ENCODE measurements around the gene LRBA.

Gene LRBA

DNA sequence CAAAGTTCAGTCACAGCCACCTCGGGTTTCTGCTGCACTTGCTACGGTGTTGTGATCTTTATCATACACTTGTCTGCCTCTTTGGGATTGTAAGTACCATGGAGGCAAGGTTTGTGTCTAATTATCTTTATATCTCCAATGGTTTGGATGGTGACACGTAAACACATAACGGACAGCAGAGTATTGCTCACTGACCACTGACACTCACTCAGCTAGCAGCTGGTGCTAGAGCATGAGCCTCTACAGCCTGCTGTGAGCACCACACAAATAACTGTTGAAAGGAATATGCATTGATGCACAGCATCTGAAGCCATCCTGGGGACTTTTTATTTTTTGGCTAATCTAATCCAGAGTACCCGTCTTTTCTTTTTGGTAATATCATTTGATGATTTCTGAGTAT lies 780.8 kb downstream of the LRBA start:
- ATAC-seq, result no peak

DNA sequence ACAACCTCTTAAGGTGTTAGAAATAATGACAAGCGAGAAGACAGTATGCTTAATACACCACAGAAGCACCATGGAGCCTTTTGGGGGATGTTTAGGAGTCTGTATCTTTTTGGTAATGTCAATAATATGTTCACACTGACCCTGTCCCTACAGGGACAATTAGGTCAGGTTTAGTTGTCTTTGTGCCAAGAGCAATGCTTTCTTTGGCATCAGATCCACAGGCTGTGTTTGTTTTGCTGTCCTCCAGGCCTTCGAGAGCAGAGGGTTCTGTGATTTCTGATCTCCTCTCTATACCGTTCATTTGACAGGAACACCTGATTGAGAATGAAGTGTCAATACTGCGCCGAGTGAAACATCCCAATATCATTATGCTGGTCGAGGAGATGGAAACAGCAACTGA lies 783.1 kb downstream of the LRBA start:
- ATAC-seq, result no peak

DNA sequence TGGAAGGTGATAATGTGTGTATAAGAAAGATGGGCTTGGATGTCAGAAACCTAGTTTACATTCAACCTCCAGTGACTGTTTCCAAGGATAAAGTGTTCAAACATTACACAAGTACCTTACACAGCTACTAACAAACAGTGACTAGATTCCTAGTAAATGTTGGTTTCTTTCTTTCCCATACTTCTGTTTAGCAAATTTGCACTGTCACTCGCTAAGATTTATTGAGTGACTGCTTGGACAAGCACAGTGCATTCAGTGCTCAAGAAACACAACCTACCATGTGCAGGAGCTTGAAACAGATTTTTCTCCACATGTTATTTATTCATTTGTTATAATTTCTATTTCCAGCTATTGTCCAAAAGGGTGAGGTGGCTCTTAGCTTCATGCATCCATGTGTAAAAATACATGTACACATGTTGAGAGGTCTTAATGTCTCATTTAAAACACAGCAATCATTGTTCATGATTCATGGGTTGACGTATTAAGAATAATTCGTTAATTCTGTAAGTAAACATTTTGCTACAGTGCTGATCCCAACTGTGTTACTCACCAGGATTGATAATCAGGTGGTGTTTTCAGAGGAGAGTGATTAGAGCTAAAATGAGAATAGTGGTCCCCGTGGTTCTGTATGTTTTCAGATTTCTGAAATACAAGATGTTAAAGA lies 783.8 kb downstream of the LRBA start:
- no peak for ATAC-seq

DNA sequence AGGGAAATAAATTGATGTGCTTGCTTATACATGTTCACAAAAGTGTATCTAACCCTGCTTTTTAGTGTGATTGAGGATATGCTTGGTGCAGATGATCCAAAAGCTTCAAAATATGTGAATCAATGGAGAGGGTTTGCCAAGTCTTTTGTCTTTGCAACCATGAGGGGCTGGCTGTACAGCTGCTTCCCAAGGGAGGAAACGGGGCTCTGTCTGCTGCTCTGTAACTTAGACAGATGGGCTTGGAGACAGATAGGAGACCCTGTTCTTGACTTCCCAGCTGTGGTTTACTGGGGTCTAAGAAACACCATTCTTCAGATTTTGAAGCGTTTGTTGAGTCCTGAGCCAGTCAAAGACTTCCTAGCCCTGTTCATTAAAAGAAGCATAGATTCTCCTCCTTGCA lies 784.5 kb downstream of the LRBA start:
- no peak for ATAC-seq

DNA sequence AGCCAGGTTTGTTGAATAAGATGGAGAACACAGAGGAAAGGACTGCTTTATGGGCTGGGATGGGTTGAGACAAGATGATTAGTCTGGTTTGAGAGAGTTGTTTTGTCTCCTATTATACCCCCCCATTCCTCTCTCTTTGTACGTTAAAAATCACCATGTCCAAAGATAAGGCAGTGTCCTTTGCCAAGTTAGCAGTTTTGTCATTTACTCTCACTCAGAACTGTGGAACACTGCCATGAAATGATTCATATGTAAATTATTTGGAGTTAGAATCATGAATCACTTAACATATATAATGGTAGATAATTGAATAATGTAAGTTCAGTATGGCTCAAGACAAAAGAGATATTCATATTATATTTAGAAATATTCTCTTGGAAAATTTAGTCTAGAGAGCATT lies 785.6 kb downstream of the LRBA start:
- no peak for ATAC-seq

DNA sequence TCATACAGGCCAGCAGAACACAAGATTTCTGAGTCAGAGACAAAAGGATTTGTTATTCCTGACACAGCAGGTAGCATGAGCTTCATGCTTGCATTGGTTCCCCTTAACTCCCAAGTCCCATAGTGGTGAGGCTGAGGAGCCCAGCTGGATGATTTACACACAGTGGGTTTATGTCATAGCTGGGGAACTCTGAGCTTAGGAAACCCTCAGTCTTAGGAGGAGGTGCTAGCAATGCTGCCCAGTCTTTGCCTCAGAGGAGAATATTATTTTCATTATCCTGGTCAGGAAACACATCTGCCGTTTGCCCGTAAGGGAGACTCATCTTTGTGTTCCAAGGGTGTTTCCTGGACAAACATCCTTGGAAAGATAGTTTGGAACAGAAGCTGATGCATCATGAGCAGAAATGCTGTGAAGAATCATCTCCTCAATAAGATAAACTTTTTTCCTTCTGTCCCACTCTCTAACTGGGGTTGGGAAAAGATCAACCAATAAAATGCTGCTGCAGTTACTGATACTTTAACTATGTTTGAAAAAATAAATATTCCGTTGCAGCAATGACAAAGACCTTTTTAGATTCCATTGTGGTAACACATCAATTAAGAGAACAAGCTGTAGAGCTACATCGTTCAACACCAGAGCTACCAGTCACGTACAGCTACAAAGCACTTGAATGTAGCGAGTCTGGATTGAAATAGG lies 790.0 kb downstream of the LRBA start:
- no peak for ATAC-seq

DNA sequence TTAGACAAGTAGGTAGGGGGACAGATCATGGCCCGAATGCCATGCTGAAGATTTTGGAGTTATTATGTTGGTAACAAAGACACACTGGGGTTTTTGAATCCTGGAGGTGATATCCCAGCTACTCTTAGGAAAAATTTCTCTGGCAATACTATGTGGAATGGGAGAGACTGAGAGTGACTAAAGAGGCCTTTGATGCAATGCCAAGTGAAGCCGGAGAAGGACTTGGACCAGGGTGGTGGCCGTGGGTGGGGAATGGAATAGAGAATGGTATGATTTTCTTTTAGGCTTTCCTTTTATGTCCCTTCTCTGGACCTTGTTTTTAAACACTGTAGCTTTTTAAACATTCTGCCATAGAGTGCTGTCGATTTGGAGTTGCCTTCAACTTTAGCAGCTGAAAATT lies 795.2 kb downstream of the LRBA start:
- no peak for ATAC-seq

DNA sequence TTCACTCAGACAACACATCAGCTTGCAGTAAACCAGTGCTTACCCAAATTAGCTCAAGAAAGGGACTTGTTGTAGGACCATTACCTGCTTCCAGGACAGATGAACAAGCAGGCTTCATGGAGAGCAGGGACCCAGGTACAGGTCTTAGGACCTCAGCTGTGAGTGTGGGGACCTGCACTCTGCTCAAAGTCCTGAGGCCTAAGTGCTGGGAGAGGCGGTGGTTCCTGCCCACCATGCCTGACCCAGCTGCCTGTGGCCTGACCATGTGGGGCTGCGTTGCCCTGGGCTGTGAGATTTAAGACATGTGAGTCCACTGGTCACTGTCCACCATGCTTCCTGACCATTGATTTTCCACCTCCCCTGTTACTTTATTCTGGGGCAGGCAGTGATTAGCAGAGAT lies 796.6 kb downstream of the LRBA start:
- no peak for ATAC-seq

DNA sequence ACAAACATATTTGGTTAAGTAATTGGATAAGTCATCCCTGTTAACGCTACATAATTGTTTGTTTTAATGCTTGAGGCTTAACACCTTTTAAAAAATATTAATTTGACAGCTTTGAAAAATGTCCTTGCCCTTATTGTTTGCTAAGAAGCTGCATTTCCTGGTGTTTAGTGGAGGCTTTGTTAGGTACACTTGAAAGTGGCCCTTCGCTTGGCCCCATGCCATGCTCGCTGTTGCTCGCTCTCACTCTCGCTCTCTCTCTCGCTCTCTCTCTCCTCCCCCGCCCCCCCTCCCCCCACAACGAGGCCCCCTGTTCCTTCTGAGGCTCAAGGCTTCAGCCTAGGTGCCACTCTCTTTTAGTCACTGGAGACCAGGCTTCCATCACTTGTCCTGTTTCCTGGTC lies 797.3 kb downstream of the LRBA start:
- ATAC-seq, result no peak

DNA sequence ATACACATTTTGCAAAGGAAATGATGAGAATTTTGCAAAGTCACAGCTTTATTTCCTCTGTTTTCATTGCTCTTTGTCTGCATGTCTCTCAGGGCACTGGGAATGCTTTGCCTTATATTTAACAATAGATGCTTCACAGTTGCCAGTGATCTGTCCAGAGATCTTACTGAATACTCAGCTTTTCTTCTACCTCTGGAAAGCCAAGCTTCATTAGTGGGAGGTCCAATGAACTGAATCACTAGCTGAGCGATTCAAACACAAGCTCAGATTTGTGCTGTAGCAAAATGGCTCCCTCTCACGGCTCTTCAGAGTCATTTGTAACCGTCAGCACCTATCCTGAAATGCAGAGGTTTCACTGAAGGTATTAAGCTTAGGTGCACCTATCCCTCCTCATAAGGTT lies 797.9 kb downstream of the LRBA start:
- no peak for ATAC-seq

DNA sequence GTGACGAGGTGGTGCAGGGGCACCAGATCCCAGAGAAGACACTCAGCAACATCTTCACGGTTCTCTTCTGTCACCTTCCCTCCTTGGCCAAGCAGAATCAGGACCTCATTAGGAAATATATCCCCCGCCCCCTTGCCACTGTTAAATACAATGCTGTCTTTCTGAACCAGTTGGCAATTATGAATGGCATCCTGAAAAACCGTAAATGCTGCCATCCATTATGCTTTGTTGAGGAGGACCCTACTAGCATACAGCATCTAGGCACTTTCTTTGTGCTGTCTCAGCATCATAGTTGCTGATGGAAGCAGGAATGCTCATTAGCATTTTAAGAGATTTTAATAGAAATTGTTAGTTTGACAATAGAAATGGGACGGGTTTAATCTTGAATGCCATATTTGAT lies 798.4 kb downstream of the LRBA start:
- no peak for ATAC-seq

DNA sequence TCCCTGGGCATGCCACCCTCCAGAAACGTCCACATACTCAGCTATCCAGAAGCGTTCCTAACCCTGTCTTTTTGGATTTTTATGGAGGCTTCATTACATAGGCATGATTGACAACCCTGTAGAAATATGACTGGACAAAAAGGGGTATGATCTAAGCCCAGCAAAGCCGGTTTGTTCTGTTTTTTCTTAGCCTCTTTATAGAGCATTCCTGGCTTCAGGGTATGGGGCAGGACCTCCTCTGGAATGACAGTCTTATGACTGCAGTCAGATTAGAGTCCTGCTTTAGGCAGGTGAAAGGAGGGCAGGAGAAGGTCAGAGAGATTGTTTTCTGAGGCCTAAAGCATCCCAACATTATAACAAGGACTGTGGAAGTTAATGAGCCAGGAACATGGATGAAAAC lies 799.5 kb downstream of the LRBA start:
- ATAC-seq, result no peak

Data from activated CD4-positive, CD25-positive, alpha-beta regulatory T cell treated with anti-CD3 and anti-CD28 coated beads, Interleukin-2, amount 50 U/mL, for 24 hours (primary cell).